Measurements from ENCODE around the gene CBX5. TPM values are rescaled to one million over a fixed set of nuclear protein-coding genes. Genes with fewer than 3 reads are reported as not detected.

CBX5 gene
- total RNA-seq, 1 experiment from 2014 or later, result 130 TPM

DNA sequence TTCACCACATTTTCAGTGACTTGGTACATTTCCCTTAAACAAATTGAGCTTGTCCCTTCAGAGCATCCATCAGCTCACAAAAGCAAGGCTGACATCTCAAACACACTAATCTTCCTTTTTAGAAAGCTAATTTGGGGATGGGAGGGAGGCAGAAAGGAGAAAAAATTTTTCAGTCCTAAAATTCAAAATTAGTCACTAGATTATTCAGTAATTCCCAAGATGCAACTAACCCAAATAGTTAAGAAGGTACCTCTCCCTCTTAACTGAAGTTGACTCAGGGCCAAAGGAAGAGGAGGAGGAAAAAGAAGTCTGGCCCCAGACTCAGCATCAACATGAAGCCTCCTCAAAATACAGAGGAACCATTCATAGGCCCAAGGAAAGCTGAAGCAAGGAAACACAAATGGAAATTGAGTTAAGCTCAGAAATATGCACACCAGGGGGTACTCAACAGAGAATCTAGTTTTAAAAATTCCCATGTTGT is 21.7 kb downstream of the CBX5 start:
- in situ Hi-C loops (cut with HindIII; ENCODE audit: low pct_unique_long_range_greater_than_20kb, low sequenced_read_pairs) (no loop called here), intact Hi-C loops (cut with micrococcal nuclease; ENCODE audit: unreplicated experiment) (no loop called here)
- Histone ChIP-seq H3K9me3 (ENCODE audit: control insufficient read depth, insufficient read depth, low read depth, low read length) (no peaks in the 10 kb centered on the region), H3K27me3 (ENCODE audit: control insufficient read depth, insufficient read depth, low read length) (no peaks in the 10 kb centered on the region), H3K36me3 (ENCODE audit: control insufficient read depth, insufficient read depth, low read length) (peaks cover 5% of the 10 kb centered on the region; the same call in 1 of the 2 replicates), H3K27ac (ENCODE audit: low read length) (peak overlapping the region; percentile 99), H3K4me1 (ENCODE audit: control insufficient read depth, insufficient read depth, low read length) (peaks cover 56% of the 10 kb centered on the region), H3K4me3 (ENCODE audit: low read depth in 2 of 2, low read length in 2 of 2) (no peak overlapping the region)
- DNase-seq (ENCODE audit: low read depth, low spot score) (no peak), ATAC-seq (no peak)
- ChIA-PET CTCF (no interaction called here), POLR2A (no interaction called here)
- no peak for TF ChIP-seq SIN3A (IDR thresholded peaks at IDR 0.05; ENCODE audit: borderline replicate concordance, insufficient read depth, low read depth, low read length)
- no peak for TF ChIP-seq CTCF (IDR thresholded peaks at IDR 0.05)
- no peak for TF ChIP-seq TCF7L2 (IDR thresholded peaks at IDR 0.05; ENCODE audit: low read depth, low read length)
- TF ChIP-seq, protein P1, sequence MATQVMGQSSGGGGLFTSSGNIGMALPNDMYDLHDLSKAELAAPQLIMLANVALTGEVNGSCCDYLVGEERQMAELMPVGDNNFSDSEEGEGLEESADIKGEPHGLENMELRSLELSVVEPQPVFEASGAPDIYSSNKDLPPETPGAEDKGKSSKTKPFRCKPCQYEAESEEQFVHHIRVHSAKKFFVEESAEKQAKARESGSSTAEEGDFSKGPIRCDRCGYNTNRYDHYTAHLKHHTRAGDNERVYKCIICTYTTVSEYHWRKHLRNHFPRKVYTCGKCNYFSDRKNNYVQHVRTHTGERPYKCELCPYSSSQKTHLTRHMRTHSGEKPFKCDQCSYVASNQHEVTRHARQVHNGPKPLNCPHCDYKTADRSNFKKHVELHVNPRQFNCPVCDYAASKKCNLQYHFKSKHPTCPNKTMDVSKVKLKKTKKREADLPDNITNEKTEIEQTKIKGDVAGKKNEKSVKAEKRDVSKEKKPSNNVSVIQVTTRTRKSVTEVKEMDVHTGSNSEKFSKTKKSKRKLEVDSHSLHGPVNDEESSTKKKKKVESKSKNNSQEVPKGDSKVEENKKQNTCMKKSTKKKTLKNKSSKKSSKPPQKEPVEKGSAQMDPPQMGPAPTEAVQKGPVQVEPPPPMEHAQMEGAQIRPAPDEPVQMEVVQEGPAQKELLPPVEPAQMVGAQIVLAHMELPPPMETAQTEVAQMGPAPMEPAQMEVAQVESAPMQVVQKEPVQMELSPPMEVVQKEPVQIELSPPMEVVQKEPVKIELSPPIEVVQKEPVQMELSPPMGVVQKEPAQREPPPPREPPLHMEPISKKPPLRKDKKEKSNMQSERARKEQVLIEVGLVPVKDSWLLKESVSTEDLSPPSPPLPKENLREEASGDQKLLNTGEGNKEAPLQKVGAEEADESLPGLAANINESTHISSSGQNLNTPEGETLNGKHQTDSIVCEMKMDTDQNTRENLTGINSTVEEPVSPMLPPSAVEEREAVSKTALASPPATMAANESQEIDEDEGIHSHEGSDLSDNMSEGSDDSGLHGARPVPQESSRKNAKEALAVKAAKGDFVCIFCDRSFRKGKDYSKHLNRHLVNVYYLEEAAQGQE (IDR thresholded peaks at IDR 0.05; ENCODE audit: insufficient read depth in 1 of 2, low read depth in 2 of 2, low read length in 1 of 2), result no peak
- TF ChIP-seq POLR2AphosphoS5 (IDR thresholded peaks at IDR 0.05; ENCODE audit: low read depth, low read length), result no peak
- BruUV-seq (replicated peaks), result no TSS peak

- TSS peak; percentile 18 for BruUV-seq (replicated peaks)
- H3K4me1 ChIP-seq (ENCODE audit: control insufficient read depth, insufficient read depth, low read length), result peaks cover 54% of the 10 kb centered on the region
- H3K27ac ChIP-seq (ENCODE audit: low read length), result peak overlapping the region; percentile 99
- H3K9me3 ChIP-seq (ENCODE audit: control insufficient read depth, insufficient read depth, low read depth, low read length), result no peaks in the 10 kb centered on the region
- no peak for DNase-seq (ENCODE audit: low read depth, low spot score)
- peaks cover 5% of the 10 kb centered on the region; the same call in 1 of the 2 replicates for H3K36me3 ChIP-seq (ENCODE audit: control insufficient read depth, insufficient read depth, low read length)
- intact Hi-C loops (cut with micrococcal nuclease; ENCODE audit: unreplicated experiment), result no loop called here
- ChIA-PET CTCF (no interaction called here), POLR2A (no interaction called here)
- no peak for ATAC-seq
- H3K4me3 ChIP-seq (ENCODE audit: low read depth in 2 of 2, low read length in 2 of 2), result no peak overlapping the region
- no peaks in the 10 kb centered on the region for H3K27me3 ChIP-seq (ENCODE audit: control insufficient read depth, insufficient read depth, low read length)
- TF ChIP-seq POLR2AphosphoS5 (IDR thresholded peaks at IDR 0.05; ENCODE audit: low read depth, low read length), result no peak
- TF ChIP-seq TCF7L2 (IDR thresholded peaks at IDR 0.05; ENCODE audit: low read depth, low read length), result no peak
- TF ChIP-seq, protein P1 (IDR thresholded peaks at IDR 0.05; ENCODE audit: insufficient read depth in 1 of 2, low read depth in 2 of 2, low read length in 1 of 2), result no peak
- TF ChIP-seq CTCF (IDR thresholded peaks at IDR 0.05), result no peak
- TF ChIP-seq SIN3A (IDR thresholded peaks at IDR 0.05; ENCODE audit: borderline replicate concordance, insufficient read depth, low read depth, low read length), result no peak
- in situ Hi-C loops (cut with HindIII; ENCODE audit: low pct_unique_long_range_greater_than_20kb, low sequenced_read_pairs), result no loop called here
Observed at GRCh38 chr12:54257332-54257731, 22.6 kb downstream of the CBX5 start.
